DOHH2 (cell line): ENCODE measurements around the gene SRC.

Source experiments
- EZH2phosphoT487 ChIP-seq: fragments of 200-600 bp; sonication (generic); IDR thresholded peaks from 2 replicates; pipeline ENCODE4 v1.6.1; 2017; ENCODE audit warnings: borderline replicate concordance, mild to moderate bottlenecking, antibody characterized with exemption, low read length, moderate library complexity, mixed read lengths
- TF ChIP-seq, protein P1 (sequence below): fragments of 200-600 bp; sonication (generic); IDR thresholded peaks from one replicate; pipeline ENCODE4 v1.5.1; 2014; ENCODE audit warnings: antibody characterized with exemption, mild to moderate bottlenecking, low read depth, low read length; ENCODE audit not compliant: poor library complexity, severe bottlenecking

DNA sequence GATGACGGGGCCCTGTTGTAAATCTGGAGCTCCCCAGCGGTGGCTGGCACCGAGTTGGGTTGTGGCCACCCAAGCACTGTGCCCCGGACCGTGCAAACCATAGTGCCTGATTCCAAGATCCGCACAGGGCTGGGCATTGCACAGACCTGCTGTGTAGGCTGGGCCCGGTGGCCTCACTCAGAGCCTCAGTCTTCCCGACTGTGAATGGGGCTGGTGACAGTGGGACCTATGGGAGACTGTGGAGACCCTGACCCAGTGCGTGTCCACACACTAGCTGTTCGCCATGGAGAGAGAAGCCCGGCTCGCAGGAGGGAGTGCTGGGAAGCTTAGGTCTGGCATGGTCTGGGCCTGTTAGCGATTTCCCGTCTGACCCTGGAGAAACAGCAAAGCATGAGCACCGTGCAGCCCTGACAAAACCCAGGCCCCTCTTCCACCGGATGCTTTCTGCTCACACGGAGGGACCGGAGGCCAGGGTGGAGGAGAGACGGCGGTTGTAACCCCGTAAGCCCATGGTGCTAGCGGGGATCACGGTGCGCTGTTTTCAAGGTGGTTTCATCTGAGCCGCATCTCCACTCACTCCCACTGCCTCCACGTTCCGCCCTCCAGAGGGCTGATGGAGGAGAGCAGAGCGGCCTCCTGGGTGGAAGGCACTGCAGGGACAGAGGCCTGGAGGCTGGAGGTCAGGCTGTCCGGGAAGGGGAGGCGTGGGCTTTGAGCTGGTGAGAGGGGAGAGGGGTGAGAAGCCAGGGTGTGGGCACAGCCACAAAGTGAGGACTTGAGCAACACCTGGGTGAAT, 52.2 kb downstream of the SRC start:
- TF ChIP-seq, protein P1, sequence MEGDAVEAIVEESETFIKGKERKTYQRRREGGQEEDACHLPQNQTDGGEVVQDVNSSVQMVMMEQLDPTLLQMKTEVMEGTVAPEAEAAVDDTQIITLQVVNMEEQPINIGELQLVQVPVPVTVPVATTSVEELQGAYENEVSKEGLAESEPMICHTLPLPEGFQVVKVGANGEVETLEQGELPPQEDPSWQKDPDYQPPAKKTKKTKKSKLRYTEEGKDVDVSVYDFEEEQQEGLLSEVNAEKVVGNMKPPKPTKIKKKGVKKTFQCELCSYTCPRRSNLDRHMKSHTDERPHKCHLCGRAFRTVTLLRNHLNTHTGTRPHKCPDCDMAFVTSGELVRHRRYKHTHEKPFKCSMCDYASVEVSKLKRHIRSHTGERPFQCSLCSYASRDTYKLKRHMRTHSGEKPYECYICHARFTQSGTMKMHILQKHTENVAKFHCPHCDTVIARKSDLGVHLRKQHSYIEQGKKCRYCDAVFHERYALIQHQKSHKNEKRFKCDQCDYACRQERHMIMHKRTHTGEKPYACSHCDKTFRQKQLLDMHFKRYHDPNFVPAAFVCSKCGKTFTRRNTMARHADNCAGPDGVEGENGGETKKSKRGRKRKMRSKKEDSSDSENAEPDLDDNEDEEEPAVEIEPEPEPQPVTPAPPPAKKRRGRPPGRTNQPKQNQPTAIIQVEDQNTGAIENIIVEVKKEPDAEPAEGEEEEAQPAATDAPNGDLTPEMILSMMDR: no peak
- TF ChIP-seq EZH2phosphoT487: no peak
